G401 (cell line): ENCODE data around the gene GRIP1. TPM values are rescaled to one million over a fixed set of nuclear protein-coding genes. Genes with fewer than 3 reads are reported as not detected.

ENCODE experiments used
- DNase-seq: peaks from one replicate; pipeline ENCODE4 v3.0.0-alpha.2; 2015; ENCODE audit warnings: low spot score
- in situ Hi-C: cut with HindIII; loops from 2 replicates; pipeline ENCODE4 v1.10.0; 2016; ENCODE audit warnings: low sequenced_read_pairs, mixed read lengths
- total RNA-seq: library from RNA; depleted of rRNA; stranded (reverse); fragments of >200 nt; shearing (Covaris generic); gene quantifications from 2 replicates; pipeline ENCODE4 v1.2.3, GENCODE V29; 2014

The GRIP1 gene
- total RNA-seq, 1 experiment from 2014 or later: 0.27 TPM

- no peak for DNase-seq
- in situ Hi-C loops: no loop called here
These were observed 66.6 kb downstream of the GRIP1 start for GRCh38 chr12:66612090-66612775.

DNA sequence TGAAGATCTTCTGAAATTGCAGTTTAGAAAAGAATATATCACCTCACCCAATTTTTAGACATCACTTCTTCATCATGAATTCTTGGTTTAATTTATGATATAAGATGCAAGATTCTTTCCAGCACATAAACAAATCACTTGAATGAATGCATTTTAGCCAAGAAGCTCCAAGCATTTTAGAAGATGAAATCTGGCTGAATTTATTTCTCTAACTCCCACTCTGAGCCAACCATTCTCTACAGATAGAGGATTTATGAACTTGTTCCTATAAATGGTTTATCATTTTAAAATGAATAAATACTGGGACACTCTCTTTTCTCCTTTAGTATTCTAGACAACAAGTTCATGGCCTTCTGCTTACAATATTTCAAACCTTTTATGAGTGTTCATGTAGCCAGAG is 71.7 kb downstream of the GRIP1 start:
- no peak for DNase-seq
- in situ Hi-C loops: no loop called here

DNA sequence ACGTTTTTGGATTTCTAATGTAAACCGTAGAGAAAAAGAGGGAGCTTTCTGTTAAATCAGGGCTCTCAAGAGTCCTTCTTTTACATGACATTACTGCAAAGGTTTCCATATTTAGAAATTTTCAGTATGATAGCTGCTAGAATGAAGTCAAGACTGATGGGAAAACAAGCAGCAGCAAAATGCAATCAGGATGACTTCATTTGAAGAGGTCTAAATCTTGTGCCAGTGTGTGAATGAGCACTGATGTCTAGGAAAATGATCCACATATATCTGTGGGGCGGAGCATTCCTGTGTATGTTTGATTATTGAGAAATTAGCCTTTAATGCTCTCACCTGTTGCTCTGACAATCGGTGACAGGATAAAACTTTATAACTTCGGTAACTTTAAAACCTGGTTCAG is 73.6 kb downstream of the GRIP1 start:
- DNase-seq: no peak
- in situ Hi-C loops: no loop called here

- in situ Hi-C loops: no loop called here
- DNase-seq: no peak
These were observed 74.8 kb downstream of the GRIP1 start for GRCh38 chr12:66603981-66604479.

DNA sequence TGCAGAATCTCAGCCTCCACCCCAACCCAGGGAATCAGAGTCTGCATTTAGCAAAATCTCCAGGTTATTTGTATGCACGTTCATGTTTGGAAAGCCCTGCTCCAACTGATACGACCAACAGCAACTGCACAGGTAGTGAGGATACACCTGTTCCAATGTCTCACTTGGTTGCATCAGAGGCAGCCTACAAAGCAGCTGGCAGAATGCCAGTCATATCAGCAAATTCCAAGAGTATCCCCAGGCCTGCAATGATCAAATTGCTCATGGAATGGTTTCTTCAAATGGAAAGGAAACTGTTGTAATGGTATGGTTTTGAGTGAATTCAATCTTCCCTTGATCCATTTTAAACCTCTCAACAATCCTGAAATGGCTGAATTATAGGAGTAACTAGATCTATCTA is 75.4 kb downstream of the GRIP1 start:
- DNase-seq: no peak
- in situ Hi-C loops: no loop called here

- in situ Hi-C loops: no loop called here
- DNase-seq: no peak
These were observed 76.3 kb downstream of the GRIP1 start for GRCh38 chr12:66602483-66603143.

GRCh38 chr12:66600903-66601302 is 78.0 kb downstream of the GRIP1 start:
- in situ Hi-C loops: no loop called here
- no peak for DNase-seq

GRCh38 chr12:66599816-66600215 is 79.1 kb downstream of the GRIP1 start:
- DNase-seq: no peak

DNA sequence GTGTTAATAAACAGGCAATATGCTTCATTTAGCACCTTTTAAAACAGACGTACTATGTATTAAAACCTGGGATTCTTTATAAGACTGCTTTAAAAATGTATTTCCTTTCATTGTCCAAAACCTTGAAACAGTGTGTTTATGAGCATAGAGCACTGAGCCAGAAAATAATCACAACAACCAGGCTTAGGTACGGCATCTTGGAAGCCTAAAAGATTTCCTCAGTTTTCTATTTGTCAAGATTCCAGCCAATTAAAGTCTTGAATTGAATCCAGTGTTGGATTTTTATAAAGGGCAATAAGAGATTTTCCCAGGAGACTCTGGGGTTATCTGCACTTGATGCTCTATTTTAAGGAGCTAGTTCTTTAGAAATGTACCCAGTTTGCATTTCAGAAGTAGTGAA is 80.3 kb downstream of the GRIP1 start:
- no peak for DNase-seq
- in situ Hi-C loops: no loop called here

More at GRCh38 chr12:66599816-66600215, 79.1 kb downstream of the GRIP1 start:
- in situ Hi-C loops: no loop called here

GRCh38 chr12:66598079-66598478 is 80.8 kb downstream of the GRIP1 start:
- in situ Hi-C loops: no loop called here
- DNase-seq: no peak

DNA sequence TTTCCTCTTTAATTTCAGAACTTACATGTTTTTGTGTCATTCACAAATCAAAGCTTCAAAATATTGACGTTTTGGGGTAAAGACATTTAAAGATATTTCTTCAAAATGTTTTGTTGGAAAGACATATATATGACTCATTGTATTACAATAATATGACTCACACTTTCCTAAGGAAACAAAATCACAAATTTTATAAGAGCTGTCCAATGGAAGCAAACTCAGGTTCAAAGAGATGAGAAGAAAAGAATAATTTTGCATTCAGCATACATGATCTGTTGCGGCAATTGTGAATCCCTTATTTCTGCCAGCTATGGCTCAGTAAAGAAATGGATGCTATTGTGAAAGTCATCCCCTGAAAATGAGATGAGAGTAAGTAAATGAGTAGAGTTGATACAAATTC is 82.7 kb downstream of the GRIP1 start:
- in situ Hi-C loops: no loop called here
- no peak for DNase-seq

DNA sequence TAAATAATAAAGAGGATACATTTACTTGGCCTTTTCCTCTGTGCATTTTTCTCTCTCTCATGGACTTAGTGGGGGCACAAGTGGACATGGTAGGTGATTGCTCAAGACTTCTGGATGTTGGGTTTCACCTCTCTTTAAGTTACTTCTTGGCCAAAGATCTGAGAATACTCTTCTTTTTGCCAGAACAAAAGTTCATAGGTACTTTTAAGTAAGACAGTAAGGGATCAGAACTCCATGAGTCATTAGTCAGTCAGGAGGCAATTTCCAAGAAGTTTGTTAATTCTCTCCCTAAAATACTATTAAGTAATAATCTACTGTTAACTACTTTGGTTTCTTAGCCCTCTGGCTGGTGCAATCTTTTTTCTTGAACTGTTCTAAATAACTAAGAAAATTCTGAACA is 84.2 kb downstream of the GRIP1 start:
- in situ Hi-C loops: no loop called here
- DNase-seq: no peak

DNA sequence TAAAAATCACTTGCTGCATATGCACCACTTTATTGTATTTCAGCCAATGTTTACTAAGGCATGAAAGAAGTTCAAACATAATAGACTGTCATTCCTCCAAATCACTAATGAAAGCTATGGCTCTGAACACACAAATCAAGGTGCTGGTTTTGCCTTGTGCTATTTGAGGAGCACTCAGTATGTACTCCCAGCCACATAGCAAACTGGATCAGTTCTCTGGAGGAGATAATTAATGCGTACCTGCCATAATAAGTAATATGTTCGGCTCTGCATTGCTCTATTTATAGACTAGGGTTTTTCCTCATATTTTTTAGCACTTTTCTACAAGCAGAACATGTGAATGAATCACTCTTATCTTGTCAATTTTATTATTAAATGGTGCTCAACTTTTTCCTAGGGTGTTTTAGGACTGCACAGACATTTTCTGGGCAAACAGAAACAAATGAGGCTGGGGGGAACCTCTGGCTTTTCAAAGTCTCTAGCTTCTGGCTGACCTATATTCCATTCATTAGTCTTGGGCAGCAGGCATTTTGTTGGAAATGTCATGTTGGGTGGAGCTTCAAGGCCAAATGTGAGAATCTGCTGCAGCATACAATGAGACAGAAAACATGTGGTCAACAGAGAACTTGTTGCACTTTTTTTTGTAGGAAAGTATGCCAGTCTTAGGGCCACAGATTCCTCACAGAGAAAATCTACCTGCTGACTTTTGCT is 88.4 kb downstream of the GRIP1 start:
- no peak for DNase-seq
- in situ Hi-C loops: no loop called here

DNA sequence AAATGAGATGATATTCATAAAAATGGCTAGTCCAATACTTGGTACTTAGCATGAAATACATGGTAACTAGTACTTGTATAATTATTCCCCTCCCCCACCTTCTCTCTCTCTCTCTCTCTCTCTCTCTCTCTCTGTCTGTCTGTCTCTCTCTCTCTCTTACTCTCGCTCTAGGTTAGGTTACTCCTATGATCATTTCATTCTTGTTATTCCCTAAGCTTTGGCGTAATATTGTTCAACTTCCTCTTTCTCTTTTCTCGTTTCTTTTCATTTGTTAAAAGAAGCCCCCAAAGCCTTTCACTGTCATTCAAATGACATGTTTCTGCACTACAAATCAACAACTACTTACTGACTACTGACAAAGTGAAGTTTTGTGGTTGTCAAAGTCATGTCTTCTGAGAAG is 89.8 kb downstream of the GRIP1 start:
- in situ Hi-C loops: no loop called here

GRCh38 chr12:66587912-66588311 is 91.0 kb downstream of the GRIP1 start:
- in situ Hi-C loops: no loop called here
- no peak for DNase-seq

More for the DNA sequence above, 89.8 kb downstream of the GRIP1 start:
- no peak for DNase-seq

GRCh38 chr12:66584673-66585072 is 94.2 kb downstream of the GRIP1 start:
- in situ Hi-C loops: no loop called here
- no peak for DNase-seq

DNA sequence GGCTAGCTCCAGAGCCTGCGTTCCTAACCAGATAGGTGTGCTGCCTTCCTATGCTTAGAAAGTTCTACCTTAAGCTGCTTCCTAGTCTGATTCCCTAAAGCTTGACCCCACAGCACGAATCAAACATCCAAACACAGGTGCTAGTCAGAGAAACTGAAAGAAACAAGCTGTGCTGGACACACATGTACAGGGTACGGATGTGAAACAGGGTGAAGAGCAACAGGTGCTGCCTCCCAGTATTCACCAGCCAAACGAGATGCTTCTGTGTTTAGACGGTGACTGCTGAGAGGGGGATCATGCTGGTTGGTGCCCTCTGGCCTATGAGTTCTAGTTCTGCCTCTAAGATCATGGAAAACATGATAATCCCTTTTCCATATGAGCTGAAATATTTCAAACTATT is 105.3 kb downstream of the GRIP1 start:
- DNase-seq: no peak
- in situ Hi-C loops: no loop called here

DNA sequence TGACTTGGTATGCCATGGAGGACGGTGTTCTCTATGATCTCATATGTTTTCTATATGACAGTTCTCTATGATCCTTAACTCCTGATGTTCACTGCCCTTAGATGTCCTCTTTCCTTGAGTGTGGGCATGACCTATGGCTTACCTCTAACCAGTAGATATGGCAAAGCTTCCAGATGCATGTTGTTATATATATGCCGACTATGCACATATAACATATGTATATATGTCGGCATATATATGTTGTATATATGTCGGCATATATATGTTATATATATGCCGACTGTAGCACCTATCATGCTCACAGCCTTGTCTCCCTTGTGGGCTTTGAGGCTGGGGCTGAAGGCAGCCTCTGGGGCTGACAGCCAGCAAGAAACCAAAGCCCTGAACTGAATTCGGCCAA is 106.0 kb downstream of the GRIP1 start:
- in situ Hi-C loops: no loop called here
- no peak for DNase-seq

DNA sequence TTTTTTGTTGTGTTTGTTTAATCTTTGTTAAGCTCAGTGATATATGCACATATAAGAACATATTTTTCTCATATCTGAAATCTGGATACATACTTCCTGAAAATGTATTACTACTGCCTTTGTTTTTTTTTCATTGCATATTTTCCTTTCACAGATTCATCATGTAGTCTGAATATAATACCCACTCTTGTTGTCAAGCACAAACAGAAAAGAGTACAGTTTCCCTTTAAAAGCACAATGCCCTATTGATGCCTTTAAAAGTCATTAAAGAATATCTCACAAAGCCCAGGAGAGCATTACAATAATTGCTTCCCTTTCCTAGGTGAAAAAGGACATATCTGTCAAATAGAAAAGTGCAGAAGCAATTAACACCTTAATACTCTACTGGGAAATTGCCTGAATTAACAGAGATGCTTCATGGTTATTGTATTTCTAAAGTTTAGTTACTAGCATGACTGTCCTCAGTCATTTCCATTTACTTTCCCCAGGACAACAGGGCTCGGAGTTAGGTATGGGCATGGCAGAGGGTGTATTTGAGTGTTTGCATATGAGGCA is 107.4 kb downstream of the GRIP1 start:
- in situ Hi-C loops: no loop called here
- DNase-seq: no peak

DNA sequence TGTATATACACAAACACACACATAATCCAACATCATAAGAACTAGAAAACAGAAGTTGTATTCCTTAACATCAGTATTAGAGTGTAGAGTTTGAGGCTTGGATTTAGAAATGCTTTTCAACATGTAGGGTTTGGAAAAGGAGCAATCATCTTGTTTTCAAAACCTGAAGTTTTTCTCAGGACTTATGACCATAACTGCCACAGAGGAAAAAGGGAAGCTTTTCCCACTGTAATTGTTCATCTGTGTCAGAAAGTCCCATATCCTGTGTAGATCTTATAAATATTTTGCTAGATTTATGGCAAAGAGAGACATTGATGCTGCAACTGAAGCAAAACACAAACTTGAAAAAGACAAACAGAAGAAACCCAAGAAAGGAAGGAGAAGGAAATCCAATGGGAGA is 115.7 kb downstream of the GRIP1 start:
- in situ Hi-C loops: no loop called here
- DNase-seq: no peak
